Neural progenitor cell (in vitro differentiated cells): ENCODE data around the gene LOXHD1.

Experiments
- EZH2 ChIP-seq: fragments of 200-600 bp; sonication (generic); IDR thresholded peaks from 2 replicates; pipeline ENCODE4 v1.6.1; 2017; ENCODE audit warnings: antibody characterized with exemption, mild to moderate bottlenecking, moderate library complexity
- TF ChIP-seq, protein P1 (sequence below): fragments of 200-600 bp; sonication (generic); IDR thresholded peaks from 2 replicates; pipeline ENCODE4 v1.5.1; 2017; ENCODE audit warnings: antibody characterized with exemption, mild to moderate bottlenecking

GRCh38 chr18:46639386-46639785 lies 17.6 kb downstream of the LOXHD1 start:
- TF ChIP-seq, protein P1, sequence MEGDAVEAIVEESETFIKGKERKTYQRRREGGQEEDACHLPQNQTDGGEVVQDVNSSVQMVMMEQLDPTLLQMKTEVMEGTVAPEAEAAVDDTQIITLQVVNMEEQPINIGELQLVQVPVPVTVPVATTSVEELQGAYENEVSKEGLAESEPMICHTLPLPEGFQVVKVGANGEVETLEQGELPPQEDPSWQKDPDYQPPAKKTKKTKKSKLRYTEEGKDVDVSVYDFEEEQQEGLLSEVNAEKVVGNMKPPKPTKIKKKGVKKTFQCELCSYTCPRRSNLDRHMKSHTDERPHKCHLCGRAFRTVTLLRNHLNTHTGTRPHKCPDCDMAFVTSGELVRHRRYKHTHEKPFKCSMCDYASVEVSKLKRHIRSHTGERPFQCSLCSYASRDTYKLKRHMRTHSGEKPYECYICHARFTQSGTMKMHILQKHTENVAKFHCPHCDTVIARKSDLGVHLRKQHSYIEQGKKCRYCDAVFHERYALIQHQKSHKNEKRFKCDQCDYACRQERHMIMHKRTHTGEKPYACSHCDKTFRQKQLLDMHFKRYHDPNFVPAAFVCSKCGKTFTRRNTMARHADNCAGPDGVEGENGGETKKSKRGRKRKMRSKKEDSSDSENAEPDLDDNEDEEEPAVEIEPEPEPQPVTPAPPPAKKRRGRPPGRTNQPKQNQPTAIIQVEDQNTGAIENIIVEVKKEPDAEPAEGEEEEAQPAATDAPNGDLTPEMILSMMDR = no peak
- no peak for TF ChIP-seq EZH2
